A673 (cell line): ENCODE measurements around the gene PPAN.

Source experiments
- EZH2 ChIP-seq: fragments of 200-600 bp; sonication (generic); IDR thresholded peaks from 2 replicates; pipeline ENCODE4 v1.6.1; 2017; ENCODE audit warnings: borderline replicate concordance, low read depth, mild to moderate bottlenecking, mixed read lengths, antibody characterized with exemption, low read length; ENCODE audit not compliant: poor library complexity, severe bottlenecking
- TF ChIP-seq, protein P1 (sequence below): fragments of 300-800, 200-600 bp; sonication (generic); conservative IDR thresholded peaks from 2 replicates; pipeline ENCODE4 v1.5.1; 2017; ENCODE audit warnings: low read depth, mild to moderate bottlenecking, antibody characterized with exemption, low read length, moderate library complexity, mixed read lengths

DNA sequence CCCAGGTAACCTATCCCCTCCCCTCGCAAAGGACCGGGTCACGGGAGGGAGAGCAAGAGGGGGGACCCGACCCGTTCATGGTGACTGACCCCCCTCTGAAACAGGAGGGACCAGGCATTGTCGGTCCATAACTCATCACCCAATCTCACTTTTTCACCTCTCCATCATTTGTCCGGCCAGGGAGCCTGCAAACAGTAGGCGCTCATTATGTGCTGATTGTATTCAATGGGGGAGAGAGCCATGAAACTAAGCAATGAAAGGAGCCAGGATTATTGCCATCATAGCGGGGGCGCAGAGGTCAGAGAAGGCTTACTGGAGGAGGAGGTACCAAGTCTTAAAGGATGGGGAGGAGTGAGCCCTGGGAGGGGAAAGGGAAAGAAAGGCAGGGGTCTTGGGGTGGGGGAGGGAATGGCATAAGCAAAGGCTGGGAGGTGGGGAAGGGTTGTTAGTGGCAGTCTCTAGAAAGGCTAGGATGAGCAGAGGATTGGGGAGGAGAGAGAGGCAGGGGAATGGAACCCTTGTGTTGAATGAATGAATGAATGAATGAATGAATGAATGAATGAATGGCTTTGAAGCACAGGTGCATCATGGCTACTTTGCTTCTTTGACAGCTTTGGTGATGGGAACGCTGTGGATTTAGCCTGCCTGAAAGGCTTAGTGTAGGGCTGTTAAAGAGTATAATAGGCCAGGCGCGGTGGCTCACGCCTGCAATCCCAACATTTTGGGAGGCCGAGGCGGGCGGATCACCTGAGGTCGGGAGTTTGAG, 18.7 kb upstream of the PPAN start:
- TF ChIP-seq, protein P1, sequence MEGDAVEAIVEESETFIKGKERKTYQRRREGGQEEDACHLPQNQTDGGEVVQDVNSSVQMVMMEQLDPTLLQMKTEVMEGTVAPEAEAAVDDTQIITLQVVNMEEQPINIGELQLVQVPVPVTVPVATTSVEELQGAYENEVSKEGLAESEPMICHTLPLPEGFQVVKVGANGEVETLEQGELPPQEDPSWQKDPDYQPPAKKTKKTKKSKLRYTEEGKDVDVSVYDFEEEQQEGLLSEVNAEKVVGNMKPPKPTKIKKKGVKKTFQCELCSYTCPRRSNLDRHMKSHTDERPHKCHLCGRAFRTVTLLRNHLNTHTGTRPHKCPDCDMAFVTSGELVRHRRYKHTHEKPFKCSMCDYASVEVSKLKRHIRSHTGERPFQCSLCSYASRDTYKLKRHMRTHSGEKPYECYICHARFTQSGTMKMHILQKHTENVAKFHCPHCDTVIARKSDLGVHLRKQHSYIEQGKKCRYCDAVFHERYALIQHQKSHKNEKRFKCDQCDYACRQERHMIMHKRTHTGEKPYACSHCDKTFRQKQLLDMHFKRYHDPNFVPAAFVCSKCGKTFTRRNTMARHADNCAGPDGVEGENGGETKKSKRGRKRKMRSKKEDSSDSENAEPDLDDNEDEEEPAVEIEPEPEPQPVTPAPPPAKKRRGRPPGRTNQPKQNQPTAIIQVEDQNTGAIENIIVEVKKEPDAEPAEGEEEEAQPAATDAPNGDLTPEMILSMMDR: no peak
- TF ChIP-seq EZH2: no peak
